ENCODE data around the gene POLR1H. TPM values are rescaled to one million over a fixed set of nuclear protein-coding genes. Genes with fewer than 3 reads are reported as not detected.
A peak's percentile ranks its signal among the peaks of the same experiment; 100 is the strongest.

The POLR1H gene
- total RNA-seq, 1 experiment from 2014 or later, result 33.3 TPM

GRCh38 chr6:30102970-30103871 is 42.2 kb downstream of the POLR1H start:
- H3K9me3 ChIP-seq (ENCODE audit: insufficient read depth, low read depth), result no peaks in the 10 kb centered on the region
- ChIA-PET POLR2A (ENCODE audit: unreplicated experiment) (interaction anchor here (0.6 to 0.7 kb wide), 3 partner anchors 11 to 404 kb away, joined by 3 to 8 read pairs (median 3); no protein-coding TSS in a partner anchor), CTCF (interaction anchor here (0.6 to 2.4 kb wide), 9 partner anchors 11 to 456 kb away, joined by 3 to 28 read pairs (median 4); no protein-coding TSS in a partner anchor)
- peaks cover 7% of the 10 kb centered on the region for H3K79me2 ChIP-seq (ENCODE audit: low read depth)
- no peaks in the 10 kb centered on the region for H4K20me1 ChIP-seq (ENCODE audit: insufficient read depth)
- peaks cover 52% of the 10 kb centered on the region; the same call in 1 of the 2 replicates for H3F3A ChIP-seq (ENCODE audit: insufficient read depth, low read depth)
- no peak overlapping the region for H3K27ac ChIP-seq
- no TSS peak for BruUV-seq (replicated peaks)
- intact Hi-C loops (cut with micrococcal nuclease; ENCODE audit: unreplicated experiment), result loop anchor here (1.0 to 5.0 kb wide), 6 partner anchors 28 to 224 kb away; partner anchors contain the start of genes POLR1H, PPP1R11, TRIM26 and TRIM39
- TF ChIP-seq, protein P1, sequence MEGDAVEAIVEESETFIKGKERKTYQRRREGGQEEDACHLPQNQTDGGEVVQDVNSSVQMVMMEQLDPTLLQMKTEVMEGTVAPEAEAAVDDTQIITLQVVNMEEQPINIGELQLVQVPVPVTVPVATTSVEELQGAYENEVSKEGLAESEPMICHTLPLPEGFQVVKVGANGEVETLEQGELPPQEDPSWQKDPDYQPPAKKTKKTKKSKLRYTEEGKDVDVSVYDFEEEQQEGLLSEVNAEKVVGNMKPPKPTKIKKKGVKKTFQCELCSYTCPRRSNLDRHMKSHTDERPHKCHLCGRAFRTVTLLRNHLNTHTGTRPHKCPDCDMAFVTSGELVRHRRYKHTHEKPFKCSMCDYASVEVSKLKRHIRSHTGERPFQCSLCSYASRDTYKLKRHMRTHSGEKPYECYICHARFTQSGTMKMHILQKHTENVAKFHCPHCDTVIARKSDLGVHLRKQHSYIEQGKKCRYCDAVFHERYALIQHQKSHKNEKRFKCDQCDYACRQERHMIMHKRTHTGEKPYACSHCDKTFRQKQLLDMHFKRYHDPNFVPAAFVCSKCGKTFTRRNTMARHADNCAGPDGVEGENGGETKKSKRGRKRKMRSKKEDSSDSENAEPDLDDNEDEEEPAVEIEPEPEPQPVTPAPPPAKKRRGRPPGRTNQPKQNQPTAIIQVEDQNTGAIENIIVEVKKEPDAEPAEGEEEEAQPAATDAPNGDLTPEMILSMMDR (conservative IDR thresholded peaks at IDR 0.05), result peak; percentile 94
- no peak for TF ChIP-seq EZH2 (IDR thresholded peaks at IDR 0.05; ENCODE audit: low read depth)
- no peaks in the 10 kb centered on the region for H3K27me3 ChIP-seq (ENCODE audit: insufficient read depth, low read depth)
- peak overlapping the region; percentile 55; the same call in 1 of the 2 replicates for H3K4me3 ChIP-seq
- no peaks in the 10 kb centered on the region for H3K9me2 ChIP-seq (ENCODE audit: insufficient read depth)
- peaks cover 54% of the 10 kb centered on the region for H3K4me1 ChIP-seq (replicated peaks; ENCODE audit: insufficient read depth)
- no peak overlapping the region for H2AFZ ChIP-seq
- H3K4me2 ChIP-seq, result peak overlapping the region; percentile 87
- H3K36me3 ChIP-seq (ENCODE audit: low read depth), result peaks cover 7% of the 10 kb centered on the region; the same call in 1 of the 2 replicates
- DNase-seq, result peak; percentile 72 to 85

- no peak for DNase-seq
- Histone ChIP-seq H3K9me3 (ENCODE audit: insufficient read depth, low read depth) (no peaks in the 10 kb centered on the region), H3K4me1 (replicated peaks; ENCODE audit: insufficient read depth) (peaks cover 53% of the 10 kb centered on the region), H4K20me1 (ENCODE audit: insufficient read depth) (no peaks in the 10 kb centered on the region), H3K36me3 (ENCODE audit: low read depth) (peaks cover 7% of the 10 kb centered on the region), H3K27me3 (ENCODE audit: insufficient read depth, low read depth) (no peaks in the 10 kb centered on the region), H3K4me2 (no peak overlapping the region), H3K27ac (no peak overlapping the region), H3F3A (ENCODE audit: insufficient read depth, low read depth) (peaks cover 52% of the 10 kb centered on the region; the same call in 1 of the 2 replicates), H2AFZ (no peak overlapping the region), H3K79me2 (ENCODE audit: low read depth) (peaks cover 13% of the 10 kb centered on the region), H3K9me2 (ENCODE audit: insufficient read depth) (no peaks in the 10 kb centered on the region), H3K4me3 (no peak overlapping the region)
- CTCF ChIA-PET, result interaction anchor here (0.6 to 2.4 kb wide), 8 partner anchors 12 to 456 kb away, joined by 3 to 28 read pairs (median 4); no protein-coding TSS in a partner anchor
- no TSS peak for BruUV-seq (replicated peaks)
- intact Hi-C loops (cut with micrococcal nuclease; ENCODE audit: unreplicated experiment), result loop anchor here (1.0 to 5.0 kb wide), 5 partner anchors 27 to 223 kb away; partner anchors contain the start of genes POLR1H, TRIM26 and TRIM39
- POLR2A ChIA-PET (ENCODE audit: unreplicated experiment), result interaction anchor here (0.7 kb wide), 1 partner anchor 12 kb away, joined by 8 read pairs; no protein-coding TSS in a partner anchor
- TF ChIP-seq, protein P1 (conservative IDR thresholded peaks at IDR 0.05), result no peak
- no peak for TF ChIP-seq EZH2 (IDR thresholded peaks at IDR 0.05; ENCODE audit: low read depth)
These were observed 42.8 kb downstream of the POLR1H start for GRCh38 chr6:30103872-30104179.

- no peak for DNase-seq
- CTCF ChIA-PET, result interaction anchor here (2.4 kb wide), 1 partner anchor 26 kb away, joined by 28 read pairs; no protein-coding TSS in a partner anchor
- Histone ChIP-seq H3K4me2 (no peak overlapping the region), H3K9me3 (ENCODE audit: insufficient read depth, low read depth) (no peaks in the 10 kb centered on the region), H3K4me1 (replicated peaks; ENCODE audit: insufficient read depth) (peaks cover 53% of the 10 kb centered on the region), H3K4me3 (no peak overlapping the region), H4K20me1 (ENCODE audit: insufficient read depth) (no peaks in the 10 kb centered on the region), H3K9me2 (ENCODE audit: insufficient read depth) (no peaks in the 10 kb centered on the region), H3K79me2 (ENCODE audit: low read depth) (peaks cover 21% of the 10 kb centered on the region), H2AFZ (no peak overlapping the region), H3K27me3 (ENCODE audit: insufficient read depth, low read depth) (no peaks in the 10 kb centered on the region), H3F3A (ENCODE audit: insufficient read depth, low read depth) (peaks cover 52% of the 10 kb centered on the region; the same call in 1 of the 2 replicates), H3K27ac (no peak overlapping the region), H3K36me3 (ENCODE audit: low read depth) (peaks cover 7% of the 10 kb centered on the region)
- TF ChIP-seq, protein P1 (conservative IDR thresholded peaks at IDR 0.05), result no peak
- TF ChIP-seq EZH2 (IDR thresholded peaks at IDR 0.05; ENCODE audit: low read depth), result no peak
- intact Hi-C loops (cut with micrococcal nuclease; ENCODE audit: unreplicated experiment), result loop anchor here (5.0 kb wide), 1 partner anchor 223 kb away; the partner anchor contains the start of gene TRIM39
- POLR2A ChIA-PET (ENCODE audit: unreplicated experiment), result no interaction called here
- no TSS peak for BruUV-seq (replicated peaks)
These were observed 43.6 kb downstream of the POLR1H start for GRCh38 chr6:30104661-30105060.

Data from PC-9 (cell line).